Ascending aorta (tissue), 2 donors: Measurements from ENCODE around the gene IFNAR2. TPM values are rescaled to one million over a fixed set of nuclear protein-coding genes. Genes with fewer than 3 reads are reported as not detected.

ENCODE experiments used
- DNase-seq, 2 donors: peaks; one replicate each; pipeline ENCODE4 v3.0.0-alpha.2; 2019; ENCODE audit warnings: low spot score in 2 of 2
- H3K27ac ChIP-seq, 2 donors: fragments of 200-600 bp; sonication (generic); one replicate each; pipeline ENCODE4 v1.5.1; 2016 to 2017; ENCODE audit warnings: mild to moderate bottlenecking in 1 of 2
- H3K27me3 ChIP-seq: fragments of 200-600 bp; sonication (generic); one replicate; pipeline ENCODE4 v1.5.1; 2017
- H3K36me3 ChIP-seq, 2 donors: fragments of 200-600 bp; sonication (generic); one replicate each; pipeline ENCODE4 v1.5.1; 2016
- H3K4me1 ChIP-seq, 2 donors: fragments of 200-600 bp; sonication (generic); one replicate each; pipeline ENCODE4 v1.5.1; 2016 to 2017; ENCODE audit warnings: mild to moderate bottlenecking in 1 of 2
- H3K4me3 ChIP-seq, 2 donors: fragments of 200-600 bp; sonication (generic); one replicate each; pipeline ENCODE4 v1.5.1; 2016 to 2017; ENCODE audit warnings: mild to moderate bottlenecking in 1 of 2
- H3K9me3 ChIP-seq, 2 donors: fragments of 200-600 bp; sonication (generic); one replicate each; pipeline ENCODE4 v1.5.1; 2016
- intact Hi-C: fragments of 100-400 bp; cut with DNase I; formaldehyde crosslinking; loops from one replicate; pipeline ENCODE4 v1.15.1; 2023
- total RNA-seq: library from RNA; depleted of rRNA; stranded (reverse); fragments of >200 nt; gene quantifications from one replicate; pipeline ENCODE4 v1.1.0, GENCODE V29; 2016
- TF ChIP-seq, protein P1 (sequence below), 3 experiments: fragments of 200-600 bp in 2 of 3; fragments of 450-650 bp in 1 of 3; sonication (generic) in 2 of 3; IDR thresholded peaks; one replicate each; pipeline ENCODE4 v1.5.1; 2016 to 2019; ENCODE audit warnings: antibody characterized with exemption in 3 of 3, mild to moderate bottlenecking in 1 of 3, moderate library complexity in 1 of 3

The IFNAR2 gene
- total RNA-seq, 1 donor from 2014 or later = 30.3 TPM

DNA sequence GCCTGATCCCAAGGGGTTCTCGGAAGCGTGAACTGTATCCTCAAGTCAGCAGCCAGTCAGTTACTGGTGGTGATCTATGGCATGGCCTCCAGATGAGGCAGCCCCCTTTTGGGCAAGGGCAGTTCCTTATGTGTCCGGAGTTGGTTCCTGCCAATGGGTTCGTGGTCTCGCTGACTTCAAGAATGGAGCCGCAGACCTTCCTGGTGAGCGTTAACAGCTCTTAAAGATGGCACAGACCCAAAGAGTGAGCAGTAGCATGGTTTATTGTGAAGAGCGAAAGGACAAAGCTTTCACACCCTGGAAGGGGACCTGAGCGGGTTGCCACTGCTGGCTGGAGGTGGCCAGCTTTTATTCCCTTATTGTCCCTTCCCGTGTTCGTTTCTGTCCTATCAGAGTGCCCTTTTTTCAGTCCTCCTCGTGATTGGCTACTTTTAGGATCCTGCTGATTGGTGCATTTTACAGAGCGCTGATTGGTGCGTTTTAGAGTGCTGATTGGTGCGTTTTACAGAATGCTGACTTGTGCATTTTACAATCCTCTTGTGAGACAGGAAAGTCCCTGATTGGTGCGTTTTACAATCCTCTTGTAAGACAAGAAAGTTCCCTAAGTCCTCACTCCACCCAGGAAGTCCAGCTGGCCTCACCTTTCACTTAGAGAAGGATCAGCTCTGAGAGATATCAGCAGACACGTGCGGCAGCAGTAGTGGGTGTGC lies 27.5 kb downstream of the IFNAR2 start:
- no peak for DNase-seq
- Histone ChIP-seq H3K36me3 (peaks cover 30 to 60% of the 10 kb centered on the region in 2 donors), H3K4me1 (no peaks in the 10 kb centered on the region), H3K27me3 (no peaks in the 10 kb centered on the region), H3K4me3 (no peak overlapping the region), H3K9me3 (no peaks in the 10 kb centered on the region), H3K27ac (no peak overlapping the region)
- intact Hi-C loops = no loop called here
- TF ChIP-seq, protein P1, sequence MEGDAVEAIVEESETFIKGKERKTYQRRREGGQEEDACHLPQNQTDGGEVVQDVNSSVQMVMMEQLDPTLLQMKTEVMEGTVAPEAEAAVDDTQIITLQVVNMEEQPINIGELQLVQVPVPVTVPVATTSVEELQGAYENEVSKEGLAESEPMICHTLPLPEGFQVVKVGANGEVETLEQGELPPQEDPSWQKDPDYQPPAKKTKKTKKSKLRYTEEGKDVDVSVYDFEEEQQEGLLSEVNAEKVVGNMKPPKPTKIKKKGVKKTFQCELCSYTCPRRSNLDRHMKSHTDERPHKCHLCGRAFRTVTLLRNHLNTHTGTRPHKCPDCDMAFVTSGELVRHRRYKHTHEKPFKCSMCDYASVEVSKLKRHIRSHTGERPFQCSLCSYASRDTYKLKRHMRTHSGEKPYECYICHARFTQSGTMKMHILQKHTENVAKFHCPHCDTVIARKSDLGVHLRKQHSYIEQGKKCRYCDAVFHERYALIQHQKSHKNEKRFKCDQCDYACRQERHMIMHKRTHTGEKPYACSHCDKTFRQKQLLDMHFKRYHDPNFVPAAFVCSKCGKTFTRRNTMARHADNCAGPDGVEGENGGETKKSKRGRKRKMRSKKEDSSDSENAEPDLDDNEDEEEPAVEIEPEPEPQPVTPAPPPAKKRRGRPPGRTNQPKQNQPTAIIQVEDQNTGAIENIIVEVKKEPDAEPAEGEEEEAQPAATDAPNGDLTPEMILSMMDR (IDR thresholded peaks at IDR 0.05) = no peak

DNA sequence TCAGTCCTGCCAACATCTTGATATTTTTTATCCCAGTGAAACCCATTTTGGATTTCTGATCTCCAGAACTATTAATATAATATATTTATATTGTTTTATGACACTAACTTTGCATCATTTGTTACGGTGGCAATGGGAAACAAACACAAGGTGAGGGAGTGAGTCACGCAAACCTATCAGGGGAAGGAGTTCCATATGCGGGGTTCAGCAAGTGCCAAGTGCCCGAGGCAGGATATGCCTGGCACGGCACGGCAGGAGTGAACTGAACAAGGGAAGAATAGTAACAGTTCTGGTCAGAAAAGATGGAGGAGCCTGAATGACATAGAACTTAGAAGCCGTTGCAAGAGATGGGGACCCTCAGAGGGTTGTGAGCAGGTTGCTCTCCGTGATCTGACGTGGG lies 28.7 kb downstream of the IFNAR2 start:
- Histone ChIP-seq H3K27me3 (no peaks in the 10 kb centered on the region), H3K9me3 (no peaks in the 10 kb centered on the region), H3K4me3 (no peak overlapping the region), H3K36me3 (peaks cover 27 to 57% of the 10 kb centered on the region in 2 donors), H3K4me1 (no peaks in the 10 kb centered on the region), H3K27ac (no peak overlapping the region)
- TF ChIP-seq, protein P1 (IDR thresholded peaks at IDR 0.05) = no peak
- intact Hi-C loops = no loop called here
- DNase-seq = no peak

DNA sequence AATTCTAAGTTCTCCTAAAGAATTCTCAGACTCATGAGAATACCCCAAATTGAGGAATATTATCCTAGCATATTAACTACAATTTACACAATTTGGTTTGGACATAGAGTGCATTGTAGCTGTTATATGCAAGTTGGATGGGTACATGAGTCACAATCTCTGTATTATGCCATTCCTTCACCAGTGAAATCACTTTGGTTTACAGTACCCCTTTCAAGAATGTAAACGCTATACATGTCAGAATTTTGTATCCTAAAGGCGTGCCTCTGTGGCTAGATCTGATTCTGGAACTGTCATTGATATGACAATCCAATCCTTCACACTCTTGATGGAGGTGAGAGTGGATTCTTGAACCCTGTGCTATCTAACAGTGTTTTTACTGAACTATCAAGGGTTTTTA lies 29.7 kb downstream of the IFNAR2 start:
- TF ChIP-seq, protein P1 (IDR thresholded peaks at IDR 0.05) = no peak
- no peak for DNase-seq
- H3K4me1 ChIP-seq = no peaks in the 10 kb centered on the region
- no peak overlapping the region for H3K27ac ChIP-seq
- peaks cover 19 to 49% of the 10 kb centered on the region in 2 donors for H3K36me3 ChIP-seq
- H3K27me3 ChIP-seq = no peaks in the 10 kb centered on the region
- no peaks in the 10 kb centered on the region for H3K9me3 ChIP-seq
- H3K4me3 ChIP-seq = no peak overlapping the region
- intact Hi-C loops = no loop called here

DNA sequence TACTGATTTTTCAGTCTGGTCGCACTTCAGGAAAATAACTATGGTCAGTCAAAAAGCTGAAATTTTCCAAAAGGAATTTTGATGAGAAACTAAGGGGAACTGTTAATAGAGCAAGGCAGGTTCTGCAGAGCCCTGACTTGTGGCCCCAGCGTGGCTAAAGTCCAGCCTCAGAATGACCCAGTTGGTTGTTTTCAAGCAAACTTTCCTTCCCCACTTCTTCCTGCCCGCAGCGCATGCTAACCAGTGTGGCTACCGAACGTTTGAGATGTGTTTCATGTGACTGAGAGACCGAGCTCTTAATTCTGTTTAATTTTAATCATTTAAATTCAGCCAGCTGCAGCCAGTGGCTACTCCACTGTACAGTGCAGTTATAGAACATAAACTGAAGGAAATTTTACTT lies 30.3 kb downstream of the IFNAR2 start:
- TF ChIP-seq, protein P1 (IDR thresholded peaks at IDR 0.05) = no peak
- no peak for DNase-seq

DNA sequence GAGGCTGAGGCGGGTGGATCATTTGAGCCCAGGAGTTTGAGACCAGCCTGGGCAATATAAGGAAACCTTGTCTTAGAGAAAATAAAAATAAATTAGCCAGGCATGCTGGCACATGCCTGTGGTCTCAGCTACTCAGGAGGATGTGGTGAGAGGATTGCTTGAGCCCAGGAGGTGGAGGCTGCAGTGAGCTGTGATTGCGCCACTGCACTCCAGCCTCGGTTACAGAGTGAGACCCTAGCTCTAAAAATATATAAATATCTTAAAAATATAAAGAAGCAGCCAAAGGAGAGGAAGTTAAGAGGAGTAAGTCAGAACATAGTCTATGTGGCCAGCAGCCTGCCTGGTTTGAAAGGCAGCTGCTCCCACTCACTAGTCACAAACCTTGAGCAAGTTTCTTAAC lies 31.9 kb downstream of the IFNAR2 start:
- Histone ChIP-seq H3K27ac (no peak overlapping the region), H3K4me1 (no peaks in the 10 kb centered on the region), H3K27me3 (no peaks in the 10 kb centered on the region), H3K4me3 (no peak overlapping the region), H3K36me3 (peaks cover 9 to 27% of the 10 kb centered on the region in 2 donors), H3K9me3 (no peaks in the 10 kb centered on the region)
- intact Hi-C loops = loop anchor here (10.0 kb wide), 1 partner anchor 487 kb away; the partner anchor contains the start of gene PAXBP1
- TF ChIP-seq, protein P1 (IDR thresholded peaks at IDR 0.05) = no peak
- no peak for DNase-seq

More for the DNA sequence above, 30.3 kb downstream of the IFNAR2 start:
- Histone ChIP-seq H3K36me3 (peaks cover 13 to 43% of the 10 kb centered on the region in 2 donors), H3K4me1 (no peaks in the 10 kb centered on the region), H3K4me3 (no peak overlapping the region), H3K27ac (no peak overlapping the region), H3K27me3 (no peaks in the 10 kb centered on the region), H3K9me3 (no peaks in the 10 kb centered on the region)
- intact Hi-C loops = loop anchor here (10.0 kb wide), 1 partner anchor 485 kb away; the partner anchor contains the start of gene PAXBP1
